NCI-H748 treated with DMSO at 0.1 percent for 48 hours (cell line): Measurements from ENCODE around the gene TNRC6B.

Experiments
- DNase-seq: peaks from one replicate; lab custom pipeline; 2025; lab: John Stamatoyannopoulos, UW

Gene TNRC6B

DNA sequence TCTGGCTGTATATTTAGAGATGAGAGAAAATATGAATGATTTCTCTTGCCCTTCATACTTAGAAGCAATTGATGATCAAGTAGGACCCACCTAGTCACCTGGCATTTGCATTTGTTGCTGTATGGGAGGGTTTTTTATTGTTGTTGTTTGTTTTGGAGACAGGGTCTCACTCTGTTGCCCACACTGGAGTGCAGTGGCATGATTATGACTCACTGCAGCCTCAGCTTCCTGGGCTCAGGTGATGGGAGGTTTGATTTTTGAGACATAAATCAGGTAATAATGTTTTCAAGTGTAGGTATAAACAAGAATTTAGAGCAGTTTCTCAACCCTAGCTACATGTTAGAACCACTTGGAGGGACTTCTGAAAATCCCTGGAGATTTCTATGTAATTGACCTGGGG, 63.0 kb downstream of the TNRC6B start:
- no peak for DNase-seq

DNA sequence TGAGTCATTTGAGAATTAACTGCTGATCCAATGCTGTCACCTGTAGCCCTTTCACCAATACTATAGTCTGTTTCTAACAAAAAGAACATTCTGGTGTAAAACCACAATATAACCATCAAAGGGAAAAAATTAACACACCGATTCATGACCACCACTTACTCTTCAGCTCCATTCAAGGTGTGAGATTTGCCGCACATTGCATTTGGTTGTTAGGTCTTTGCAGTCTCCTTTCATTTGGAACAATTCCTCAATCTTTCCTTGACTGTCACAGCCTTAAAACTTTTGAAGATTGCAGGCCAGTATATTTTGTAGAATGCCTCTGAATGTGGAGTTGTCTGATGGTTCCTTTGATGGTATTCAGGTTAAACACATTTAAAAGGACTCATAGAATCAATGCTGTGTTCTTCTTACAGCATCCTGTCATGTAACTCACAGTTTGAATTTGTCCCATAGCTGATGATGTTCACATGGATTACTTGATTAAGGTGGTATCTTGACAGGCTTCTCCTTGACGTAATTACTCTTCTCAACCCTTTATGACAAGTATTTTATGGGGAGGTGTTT, 63.6 kb downstream of the TNRC6B start:
- DNase-seq: no peak

DNA sequence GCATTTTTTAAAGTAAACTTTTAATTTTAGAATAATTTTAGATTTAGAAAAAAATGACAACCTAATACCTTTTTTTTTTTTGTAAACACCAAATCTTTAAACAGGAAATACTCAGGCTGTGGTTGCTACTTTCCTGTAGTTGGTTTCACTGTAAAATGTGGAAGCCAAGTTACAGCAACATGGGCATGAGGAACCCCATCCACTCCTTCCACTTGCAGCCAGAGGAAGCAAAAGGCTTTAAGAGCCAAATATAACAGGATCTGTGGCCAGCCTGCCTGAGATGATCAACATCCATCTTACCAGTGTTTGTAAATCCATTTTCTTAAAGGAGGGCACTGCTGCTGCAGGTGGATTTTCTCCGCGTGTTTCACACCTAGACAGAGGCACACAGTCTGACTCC, 66.2 kb downstream of the TNRC6B start:
- DNase-seq: no peak

DNA sequence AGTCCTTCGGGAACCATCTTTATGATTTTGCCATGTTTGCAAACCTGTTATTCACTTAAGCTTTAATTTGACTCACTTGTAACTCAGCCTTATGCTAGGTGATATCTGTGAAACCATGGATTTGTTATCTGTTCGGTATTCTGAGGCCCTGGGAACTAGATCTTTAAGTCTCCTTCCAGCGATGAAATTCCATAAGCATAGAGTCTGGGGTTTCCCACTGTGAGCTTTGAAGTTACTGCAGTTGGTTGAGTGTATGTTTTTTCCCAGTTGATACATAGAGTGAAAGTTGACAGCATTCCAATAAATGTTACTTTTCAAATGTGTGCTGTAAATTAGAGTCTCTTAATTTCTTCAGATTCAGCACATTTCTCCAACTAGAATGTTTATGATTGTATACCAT, 66.9 kb downstream of the TNRC6B start:
- DNase-seq: no peak

DNA sequence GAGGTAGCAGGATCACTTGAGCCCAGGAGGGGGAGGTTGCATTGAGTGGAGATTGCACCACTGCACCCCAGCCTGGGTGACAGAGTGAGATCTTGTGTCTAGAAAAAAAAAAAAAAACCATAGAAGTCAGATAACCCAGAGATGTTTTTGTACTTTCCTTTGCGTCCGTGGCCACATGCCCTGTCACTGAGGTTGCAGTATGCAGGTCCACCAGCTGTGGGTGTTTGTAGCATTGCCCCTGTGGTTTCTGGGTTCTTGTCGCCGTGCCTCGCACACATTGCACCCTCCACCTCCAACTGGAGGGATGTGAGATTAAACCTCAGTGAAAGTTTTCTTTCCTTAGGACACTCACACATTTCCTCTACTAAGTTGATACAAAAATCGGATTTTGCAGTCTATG, 70.3 kb downstream of the TNRC6B start:
- no peak for DNase-seq

DNA sequence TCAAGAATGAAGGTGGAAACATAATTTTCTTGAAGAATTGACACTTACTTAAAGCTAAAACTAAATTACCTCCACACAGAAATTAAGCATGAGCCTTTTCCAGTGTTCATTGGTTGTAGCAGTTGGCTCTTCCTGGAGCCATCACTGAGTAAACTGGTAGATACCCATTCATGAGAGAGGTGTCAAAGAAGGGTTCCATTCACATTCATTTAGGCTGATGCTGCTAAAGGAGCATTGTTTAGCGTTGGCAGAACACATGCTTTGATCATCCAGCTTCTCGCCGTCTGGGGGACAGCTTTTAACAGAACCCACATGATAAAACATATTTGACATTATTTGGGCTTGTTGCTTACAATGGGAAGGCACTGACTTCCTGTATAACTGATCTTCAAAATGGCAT, 71.6 kb downstream of the TNRC6B start:
- no peak for DNase-seq

DNA sequence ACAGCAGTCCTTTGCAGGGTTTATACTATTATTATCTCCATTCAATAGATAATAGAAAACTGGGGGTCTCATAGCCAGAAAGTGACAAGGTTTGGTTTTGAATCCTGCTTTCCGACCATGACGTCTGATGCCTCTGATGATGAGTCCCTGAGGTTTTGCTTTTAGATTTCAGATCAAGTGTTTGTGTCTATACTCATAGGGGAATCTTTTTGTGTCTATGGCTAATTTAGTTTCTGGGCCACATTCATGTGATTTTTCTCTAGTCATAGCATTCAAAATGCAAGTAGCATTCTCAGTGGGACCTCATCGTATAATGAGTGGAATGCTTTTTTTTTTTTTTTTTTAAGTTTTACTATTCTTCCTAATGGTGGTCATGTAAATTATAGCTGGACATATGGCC, 72.9 kb downstream of the TNRC6B start:
- DNase-seq: no peak

DNA sequence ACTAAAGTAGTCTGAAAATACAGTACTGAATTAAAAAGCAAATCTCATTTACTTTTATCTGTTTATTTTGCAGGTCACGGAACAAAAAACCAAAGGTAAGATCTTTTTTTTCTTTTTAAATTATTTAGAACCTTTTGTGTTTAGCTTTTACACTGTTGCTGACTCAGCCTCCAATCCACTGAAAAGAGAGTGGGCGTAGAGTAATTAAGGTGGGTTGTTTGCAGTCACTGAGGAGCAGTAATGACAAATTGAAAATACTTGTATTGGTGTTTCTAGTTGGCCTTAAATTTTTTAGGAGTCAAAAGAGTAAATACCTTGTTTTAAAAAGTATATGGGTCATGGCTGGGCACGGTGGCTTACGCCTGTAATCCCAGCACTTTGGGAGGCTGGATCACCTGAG, 73.4 kb downstream of the TNRC6B start:
- DNase-seq: no peak

DNA sequence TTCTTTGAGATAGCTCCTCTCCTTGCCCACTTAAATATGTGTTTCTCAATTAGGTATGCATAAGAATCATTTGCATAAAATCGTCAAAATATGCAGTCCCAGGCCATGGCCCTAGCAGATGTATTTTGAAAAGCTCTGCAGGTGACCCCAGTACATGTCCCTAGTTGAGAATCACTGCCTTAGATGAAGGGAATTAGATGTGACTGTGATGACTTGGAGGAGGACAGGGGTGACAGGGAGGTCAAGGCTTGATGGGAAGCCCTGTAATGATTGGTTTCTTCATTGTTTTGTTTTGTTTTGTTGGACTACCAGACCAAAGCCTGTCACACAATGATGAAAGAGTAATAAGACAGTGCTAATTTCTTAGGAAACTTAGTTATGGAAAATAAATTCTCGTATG, 74.4 kb downstream of the TNRC6B start:
- no peak for DNase-seq

DNA sequence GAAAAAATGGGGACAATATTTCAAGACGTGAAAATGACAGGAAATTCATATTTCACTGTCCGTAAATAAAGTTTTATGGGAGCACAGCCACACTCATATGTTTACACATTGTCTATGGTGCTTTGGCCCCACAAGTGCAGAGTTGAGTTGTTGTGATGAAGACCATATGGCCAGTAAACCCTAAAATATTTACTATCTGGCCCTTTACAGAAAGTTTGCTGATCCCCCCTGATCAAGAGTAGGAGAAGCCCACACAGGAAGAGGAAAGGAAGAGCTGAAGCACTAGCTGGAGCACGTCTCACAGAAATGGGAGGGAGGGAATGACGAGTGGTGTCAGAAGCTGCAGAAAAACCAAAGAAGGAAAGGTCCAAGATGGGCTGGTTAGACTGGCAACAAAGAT, 78.8 kb downstream of the TNRC6B start:
- DNase-seq: no peak

DNA sequence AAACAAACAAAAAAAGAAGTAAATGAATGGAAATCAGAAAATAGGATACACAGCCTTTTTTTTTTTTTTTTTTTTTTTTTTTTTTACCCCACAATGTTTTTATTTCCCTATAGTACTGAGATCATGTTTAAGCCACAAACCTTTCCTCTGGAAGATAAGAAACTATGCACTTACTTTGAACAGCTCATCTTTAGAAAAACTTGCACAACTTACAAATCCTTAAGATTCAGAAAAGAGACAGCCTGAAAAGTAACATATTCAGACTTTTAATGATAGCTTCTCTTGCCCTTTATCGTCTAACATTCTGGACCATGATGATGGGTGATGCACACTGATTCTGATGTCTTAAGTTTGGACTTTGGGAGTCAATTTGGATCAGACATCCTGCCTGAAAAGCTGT, 80.3 kb downstream of the TNRC6B start:
- DNase-seq: no peak

DNA sequence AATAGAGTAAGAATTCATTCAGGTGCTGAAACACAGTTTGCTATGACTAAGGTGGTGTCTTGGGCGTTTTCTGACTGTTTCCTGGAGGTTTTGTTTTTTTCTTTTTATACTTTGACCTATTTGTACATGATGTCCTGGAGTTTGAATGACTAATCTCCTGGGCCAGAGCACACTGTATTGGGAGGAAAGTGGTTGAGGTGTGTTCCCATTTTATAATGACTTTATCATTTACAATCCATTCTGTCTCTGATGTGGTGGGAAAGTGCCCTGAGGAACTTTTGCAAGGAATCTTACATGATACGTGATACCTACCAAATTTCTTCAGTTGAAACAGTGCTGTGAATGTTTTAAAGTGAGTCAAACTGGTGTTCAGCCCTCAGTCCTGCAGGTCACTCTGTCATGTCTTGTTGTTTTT, 80.8 kb downstream of the TNRC6B start:
- DNase-seq: no peak

DNA sequence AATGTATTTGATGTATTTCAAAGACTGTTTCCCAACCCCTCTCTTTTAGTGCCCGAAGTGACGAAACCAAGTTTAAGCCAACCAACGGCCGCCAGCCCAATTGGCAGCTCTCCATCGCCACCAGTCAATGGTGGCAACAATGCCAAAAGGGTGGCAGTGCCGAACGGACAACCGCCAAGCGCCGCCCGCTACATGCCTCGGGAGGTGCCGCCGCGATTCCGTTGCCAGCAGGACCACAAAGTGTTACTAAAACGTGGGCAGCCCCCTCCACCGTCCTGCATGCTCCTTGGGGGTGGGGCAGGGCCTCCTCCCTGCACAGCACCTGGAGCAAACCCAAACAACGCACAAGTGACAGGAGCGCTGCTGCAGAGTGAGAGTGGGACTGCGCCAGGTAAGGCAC, 84.1 kb downstream of the TNRC6B start:
- DNase-seq: no peak

DNA sequence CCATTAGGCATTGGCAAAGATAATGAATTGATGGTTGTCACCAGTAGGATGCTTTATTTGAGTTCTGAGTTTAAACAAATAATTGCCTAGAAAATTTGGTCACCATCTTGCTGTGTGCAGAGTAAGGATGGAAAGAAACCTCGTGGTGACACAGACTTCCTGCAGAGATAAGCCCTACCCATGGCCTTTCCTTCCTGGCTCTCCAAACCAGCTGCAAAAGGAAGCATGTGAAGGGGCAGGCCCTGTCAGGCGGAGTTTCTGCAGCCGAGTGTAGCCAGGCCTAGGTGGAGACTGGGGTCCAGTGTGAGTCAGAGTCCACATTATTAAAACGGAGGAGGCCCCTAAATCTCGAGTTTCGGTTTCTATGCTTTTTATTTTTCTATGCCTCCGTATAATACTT, 85.5 kb downstream of the TNRC6B start:
- DNase-seq: no peak

DNA sequence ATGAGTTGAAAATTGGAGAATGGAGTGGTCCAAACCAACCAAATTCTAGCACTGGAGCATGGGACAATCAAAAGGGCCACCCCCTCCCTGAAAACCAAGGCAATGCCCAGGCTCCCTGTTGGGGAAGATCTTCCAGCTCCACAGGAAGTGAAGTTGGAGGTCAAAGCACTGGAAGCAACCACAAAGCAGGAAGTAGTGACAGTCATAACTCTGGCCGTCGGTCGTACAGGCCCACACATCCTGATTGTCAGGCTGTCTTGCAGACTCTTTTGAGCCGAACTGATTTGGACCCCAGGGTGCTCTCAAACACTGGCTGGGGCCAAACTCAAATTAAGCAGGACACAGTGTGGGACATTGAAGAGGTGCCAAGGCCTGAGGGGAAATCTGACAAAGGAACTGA, 88.1 kb downstream of the TNRC6B start:
- DNase-seq: no peak

DNA sequence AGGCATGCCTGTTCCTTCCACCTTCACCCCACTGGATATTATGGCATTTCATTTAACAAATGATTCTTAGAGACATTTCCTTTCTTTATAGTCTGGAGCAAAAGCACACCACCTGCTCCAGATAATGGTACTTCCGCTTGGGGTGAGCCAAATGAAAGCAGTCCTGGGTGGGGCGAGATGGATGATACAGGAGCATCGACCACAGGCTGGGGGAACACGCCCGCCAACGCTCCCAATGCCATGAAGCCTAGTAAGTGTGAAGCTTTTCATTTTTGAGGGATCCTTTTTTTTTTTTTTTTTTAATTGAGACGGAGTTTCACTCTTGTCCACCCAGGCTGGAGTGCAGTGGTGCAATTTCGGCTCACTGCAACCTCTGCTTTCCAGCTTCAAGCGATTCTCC, 92.3 kb downstream of the TNRC6B start:
- DNase-seq: no peak

DNA sequence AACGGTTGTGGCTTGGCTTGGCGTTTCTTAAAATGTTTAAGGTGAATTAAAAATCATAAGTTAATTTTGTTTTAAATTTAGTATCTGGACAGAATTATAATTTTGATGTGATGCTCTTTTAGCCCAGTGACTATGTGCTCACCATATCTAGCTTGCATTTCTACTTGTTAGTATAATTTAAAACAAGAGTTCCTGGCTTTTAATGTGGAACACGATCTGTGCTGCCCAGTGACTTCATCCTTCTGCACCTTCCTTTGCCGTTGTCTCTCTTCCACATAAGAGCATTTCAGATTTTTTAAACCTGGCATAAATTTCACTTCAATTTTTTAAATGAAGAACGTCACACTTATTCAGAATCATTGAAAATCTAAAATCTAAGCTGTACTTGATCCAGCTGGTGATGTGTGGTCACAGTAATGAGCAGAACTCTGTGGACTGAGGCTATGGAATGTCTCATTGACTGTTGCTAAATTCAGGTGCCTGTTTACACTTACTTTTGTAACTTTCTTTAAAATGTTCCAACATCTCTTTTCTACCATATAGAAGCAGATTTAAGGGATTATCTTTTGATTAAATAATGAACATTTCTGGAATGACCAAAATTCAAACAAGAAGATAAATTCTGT, 93.1 kb downstream of the TNRC6B start:
- no peak for DNase-seq

DNA sequence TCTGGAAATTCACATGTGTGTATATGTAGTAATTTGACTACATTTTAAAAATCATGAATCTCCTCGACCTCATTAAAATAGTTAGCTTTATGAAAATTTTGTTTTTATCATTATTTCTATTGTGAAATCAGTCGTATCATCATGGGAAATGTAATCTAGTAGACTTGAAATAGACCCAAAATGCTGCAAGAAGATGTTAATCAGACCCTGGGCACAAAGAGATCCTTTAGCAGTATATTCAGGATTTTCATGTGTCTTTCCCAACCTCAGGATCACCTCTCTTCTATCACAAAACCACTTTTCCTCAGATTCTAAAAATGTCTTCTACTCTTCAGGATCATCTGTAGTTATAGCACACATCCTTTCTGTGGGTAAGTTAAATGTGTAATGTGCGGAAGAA, 93.7 kb downstream of the TNRC6B start:
- no peak for DNase-seq

DNA sequence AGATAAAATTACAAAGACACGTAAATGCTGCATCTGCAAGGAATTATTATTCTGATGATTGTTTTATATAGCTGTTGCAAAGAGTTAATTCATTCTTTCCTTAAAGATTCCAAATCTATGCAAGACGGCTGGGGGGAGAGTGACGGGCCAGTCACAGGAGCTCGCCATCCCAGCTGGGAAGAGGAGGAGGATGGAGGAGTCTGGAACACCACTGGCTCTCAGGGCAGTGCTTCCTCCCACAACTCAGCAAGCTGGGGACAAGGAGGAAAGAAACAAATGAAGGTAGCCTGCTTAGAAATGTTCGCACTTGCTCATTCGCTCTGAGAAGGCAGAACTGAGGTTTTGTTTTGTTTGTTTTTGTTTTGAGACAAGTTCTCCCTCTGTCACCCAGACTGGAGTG, 95.6 kb downstream of the TNRC6B start:
- DNase-seq: no peak

DNA sequence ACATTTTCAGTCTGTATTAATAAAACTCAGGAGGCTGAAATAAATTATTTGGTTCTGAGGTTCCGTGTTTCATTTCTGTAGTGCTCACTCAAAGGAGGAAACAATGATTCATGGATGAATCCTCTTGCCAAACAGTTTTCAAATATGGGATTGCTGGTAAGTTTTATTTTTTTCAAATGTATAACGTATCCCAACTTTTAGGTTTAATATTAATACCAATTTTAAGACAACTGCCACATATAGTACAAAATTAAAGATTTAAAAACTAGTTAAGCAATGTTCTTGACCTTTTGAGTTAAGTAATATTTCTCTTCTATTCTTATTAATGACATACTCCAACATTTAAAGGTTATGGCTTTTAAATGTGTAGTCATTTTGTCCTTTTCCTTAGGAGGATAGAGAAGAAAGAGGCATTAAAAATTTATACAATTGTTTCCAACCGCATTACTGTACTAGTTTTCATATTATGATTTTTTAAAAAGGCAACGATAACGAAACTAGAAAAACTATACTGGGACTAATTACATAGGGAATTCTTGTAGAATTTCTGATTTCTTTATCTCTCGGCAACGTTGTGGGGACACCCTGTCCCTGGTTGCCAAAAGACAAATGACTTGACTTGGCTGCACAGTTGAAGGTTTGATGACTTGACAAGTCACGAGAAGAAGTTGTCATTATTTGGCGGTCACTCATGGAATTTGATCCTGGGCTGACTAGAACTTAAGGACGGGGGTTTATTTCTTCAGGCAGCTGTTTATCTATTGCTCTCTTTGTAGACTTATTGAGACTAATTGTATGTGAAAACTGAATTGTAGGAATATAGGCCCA, 99.5 kb downstream of the TNRC6B start:
- DNase-seq: no peak

DNA sequence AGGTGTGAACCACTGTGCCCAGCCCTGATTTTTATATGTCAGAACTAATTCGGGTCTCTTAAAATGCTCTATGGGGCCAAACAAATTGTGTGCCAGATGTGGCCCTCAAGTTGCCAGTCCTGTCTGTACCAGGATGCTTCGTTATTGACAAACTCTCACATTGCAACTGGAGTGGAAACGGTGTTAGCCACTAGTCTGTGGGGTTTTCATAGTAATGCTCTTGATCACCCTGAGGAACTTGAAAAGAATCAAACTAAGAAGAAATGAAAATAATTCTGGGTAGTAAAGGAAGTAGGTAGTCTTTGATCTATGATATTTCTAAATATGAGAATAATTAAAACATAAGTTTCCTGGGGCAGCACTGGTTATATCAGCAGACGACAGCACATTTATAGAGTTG, 101.3 kb downstream of the TNRC6B start:
- no peak for DNase-seq

DNA sequence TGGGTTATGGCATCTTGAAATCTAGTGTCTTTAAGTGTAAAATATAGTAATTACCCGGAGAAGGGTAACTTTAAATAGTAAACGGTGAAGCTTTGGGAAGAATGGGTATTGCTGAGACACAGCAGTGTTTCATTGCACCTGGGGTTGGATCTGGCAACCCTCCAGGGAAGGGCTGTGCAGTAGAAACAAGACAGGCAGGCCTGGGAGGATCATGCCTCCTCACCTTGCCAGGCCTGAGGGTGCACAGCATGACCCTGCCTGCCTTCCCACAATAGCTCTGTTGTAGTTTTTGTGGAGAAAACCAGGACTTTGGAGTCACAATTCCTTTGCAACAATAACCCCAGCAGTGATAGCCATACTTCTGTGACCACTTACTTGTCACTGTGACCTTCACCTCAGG, 104.0 kb downstream of the TNRC6B start:
- DNase-seq: no peak

DNA sequence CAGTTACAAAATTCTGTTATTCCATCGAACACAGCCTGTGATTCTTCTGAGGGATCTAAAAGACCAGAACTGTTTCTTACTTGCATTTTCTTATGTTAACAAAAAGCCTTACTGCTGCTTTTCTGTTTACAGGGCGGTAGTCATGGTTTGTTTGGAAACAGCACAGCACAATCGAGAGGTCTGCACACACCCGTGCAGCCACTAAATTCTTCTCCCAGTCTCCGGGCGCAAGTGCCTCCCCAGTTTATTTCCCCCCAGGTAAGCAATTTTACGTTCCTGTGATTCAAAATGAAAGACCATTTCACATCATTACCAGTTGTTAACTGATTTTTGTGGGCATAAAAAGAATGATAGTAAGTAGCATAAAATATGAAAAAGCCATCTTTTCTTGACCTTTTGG, 107.8 kb downstream of the TNRC6B start:
- DNase-seq: no peak

DNA sequence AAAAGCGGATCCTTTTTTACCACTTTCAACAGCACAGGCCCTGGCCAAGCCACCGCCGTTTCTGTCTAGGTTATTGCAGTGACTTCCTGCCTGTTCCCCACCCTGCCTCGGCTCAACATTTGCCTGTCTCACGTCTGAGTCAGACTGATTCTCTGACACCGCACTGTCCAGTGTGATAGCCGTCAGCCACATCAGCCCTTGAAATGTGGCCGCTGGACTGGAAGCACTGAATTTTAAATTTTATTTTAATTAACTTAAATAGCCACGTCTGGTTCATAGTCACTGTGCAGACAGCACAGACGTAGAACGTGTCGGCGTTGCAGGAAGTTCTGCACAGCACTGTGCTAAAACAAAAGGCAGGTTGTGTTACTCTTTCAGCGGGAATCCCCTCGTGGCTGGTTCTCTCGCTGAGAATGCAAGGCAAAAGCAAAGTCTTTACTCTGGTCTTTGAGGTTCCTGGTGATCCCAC, 112.3 kb downstream of the TNRC6B start:
- no peak for DNase-seq
